T follicular helper cell (primary cell): ENCODE measurements around the gene CTDSP2.
A peak's percentile ranks its signal among the peaks of the same experiment; 100 is the strongest.

Experiments used
- DNase-seq: peaks from one replicate; pipeline ENCODE4 v3.0.0-alpha.2; 2020; ENCODE audit warnings: low read depth

The CTDSP2 gene

DNA sequence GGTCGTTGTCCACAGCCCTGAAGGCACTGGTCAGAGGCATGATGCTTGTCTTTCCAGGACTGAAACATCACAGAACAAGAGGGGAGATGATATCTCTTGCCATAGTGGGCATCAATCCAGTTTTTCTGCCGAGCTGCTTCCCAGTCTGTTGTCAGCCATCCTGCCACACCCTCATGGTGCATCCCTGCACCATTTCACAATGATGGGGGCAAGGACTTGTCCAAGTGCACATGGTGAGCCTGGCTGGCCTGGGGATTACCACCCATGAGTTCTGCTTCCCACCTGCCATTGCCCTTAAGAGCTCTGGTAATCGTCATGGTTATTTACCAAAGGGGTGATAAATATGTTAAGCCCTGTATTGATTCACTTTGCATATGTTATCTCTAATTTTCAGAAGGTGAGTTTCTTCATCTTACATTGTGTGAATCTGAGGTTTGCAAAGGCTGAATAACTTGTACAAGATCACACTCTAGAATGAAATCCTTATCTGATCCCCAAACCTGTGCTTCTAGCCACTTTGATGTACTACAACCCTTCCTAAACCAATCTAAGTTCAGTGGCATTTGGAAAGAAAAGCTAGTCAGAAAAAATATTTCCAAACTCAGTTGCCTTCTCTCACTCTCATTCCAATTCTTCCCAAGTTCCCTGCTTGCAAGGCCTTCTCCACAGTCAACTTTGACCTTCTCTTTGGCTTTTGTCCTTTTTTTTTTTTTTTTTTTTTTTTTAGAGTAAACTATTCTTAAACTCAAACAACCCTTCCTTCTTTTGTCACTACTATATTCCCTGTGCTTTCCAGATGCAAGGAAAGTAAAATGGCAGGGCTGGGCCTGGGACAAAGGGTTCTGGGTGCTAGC is 30.3 kb downstream of the CTDSP2 start:
- DNase-seq = no peak

DNA sequence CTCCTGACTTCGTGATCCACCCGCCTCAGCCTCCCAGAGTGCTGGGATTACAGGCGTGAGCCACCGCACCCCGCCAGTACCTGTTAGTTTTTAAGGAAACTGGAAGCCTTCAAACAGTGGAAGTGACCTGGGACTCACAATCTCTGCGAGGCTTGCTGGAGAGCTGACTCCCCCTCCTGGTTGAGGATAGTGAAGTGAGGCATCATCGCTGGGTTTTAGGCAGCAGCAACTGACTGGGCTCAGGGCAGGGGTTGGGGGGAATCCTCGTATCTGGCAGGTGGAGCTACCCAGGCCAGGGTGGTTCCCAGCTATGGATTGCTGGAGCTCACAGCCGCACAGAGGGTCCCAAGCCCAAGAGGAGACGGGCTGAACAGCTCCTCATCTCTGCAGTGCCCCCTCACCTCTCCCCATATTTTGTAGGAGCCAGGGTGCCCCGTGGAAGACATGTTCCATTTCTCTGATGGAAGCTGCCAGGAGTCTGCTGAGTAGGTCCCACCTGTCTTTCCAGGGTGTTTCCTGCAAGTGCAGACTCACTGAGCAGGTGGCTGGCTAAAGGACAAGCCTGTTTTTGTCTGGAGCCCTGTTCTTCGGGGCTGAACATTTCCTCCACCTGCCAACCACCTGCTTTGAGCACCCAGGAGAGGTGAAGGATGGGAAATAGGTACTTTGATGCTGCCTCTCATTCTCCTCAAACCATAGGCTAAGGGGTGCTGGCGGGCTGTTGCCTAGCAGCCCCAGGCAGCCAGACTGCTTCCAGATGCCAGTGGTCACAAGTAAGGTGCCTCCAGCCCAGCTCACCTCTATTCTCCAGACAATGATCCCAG is 31.1 kb downstream of the CTDSP2 start:
- no peak for DNase-seq

DNA sequence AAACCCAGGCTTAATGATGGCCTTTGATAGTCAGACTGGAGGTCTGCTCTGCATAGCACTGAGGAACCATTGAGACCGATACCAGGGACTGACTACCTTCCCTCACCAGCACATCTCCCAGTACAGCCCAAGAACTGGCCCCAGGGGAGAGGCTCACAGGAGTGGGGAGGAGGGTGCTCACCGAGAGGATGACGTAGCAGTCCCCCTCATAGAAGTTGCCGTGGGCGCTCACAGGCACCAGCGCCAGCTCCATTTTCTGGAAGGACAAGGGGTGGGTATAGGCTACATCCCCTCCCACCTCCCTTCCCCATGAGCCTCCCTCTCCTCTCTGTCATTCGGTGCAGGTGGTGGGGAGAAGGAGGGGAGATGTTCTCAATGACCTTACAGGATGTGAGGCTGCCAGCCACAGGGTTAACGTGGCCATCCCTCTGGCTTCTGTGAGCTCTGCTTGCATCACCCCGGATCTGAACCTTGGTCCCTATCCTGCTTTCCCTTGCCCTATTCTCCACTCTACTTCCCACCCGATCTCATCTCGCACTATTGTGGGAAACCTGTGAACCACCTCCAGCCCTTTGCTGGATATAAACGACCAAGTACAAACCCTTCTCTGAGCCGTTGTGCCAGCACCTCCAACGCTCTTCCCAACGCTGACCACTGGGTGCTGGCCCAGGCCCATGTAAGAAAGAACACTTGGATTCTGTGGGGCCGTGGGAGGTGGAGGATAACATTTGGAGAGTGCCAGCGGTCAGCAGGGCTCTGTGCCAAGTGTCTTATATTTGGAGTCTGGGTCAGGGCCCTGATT is 32.4 kb downstream of the CTDSP2 start:
- no peak for DNase-seq

DNA sequence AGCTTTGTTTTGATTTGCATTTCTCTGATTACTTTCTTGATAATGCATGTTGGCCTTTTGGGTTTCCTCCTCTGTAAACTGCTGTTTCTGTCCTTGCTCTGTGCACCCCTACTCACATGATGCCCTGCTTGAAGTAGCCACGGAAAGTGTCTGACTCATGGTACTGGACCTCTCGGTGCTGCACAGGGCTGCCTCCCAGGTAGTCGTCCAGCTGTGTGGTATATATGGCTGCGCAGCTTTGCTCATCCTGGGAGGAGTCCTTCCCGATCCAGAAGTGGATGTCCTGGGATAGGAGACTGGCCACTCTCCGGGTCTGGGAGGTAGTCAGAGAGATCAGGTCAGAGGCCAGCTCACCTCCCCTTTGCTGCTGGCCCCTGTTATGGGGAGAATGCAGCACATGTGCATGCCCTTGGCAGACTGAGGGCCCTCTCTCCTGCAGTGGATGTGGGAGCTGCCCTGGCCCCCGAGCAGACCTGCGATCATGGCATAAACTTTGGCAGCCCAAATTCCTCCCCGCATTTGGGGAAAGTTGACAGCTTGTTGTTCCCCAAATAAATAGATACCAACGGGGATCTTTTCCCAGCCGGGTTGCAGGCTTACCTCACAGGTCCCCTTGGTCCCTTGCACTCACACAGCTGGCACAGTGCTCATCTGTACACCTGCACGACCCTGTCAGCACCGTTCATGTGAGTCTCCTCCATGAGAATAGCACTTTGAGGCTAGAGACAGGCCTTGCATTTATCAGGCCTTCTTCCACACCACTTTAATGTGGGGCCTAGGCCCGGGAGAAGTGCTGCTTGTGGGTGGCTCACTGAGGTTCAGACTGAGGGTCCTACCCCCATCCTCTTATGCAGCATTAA is 33.2 kb downstream of the CTDSP2 start:
- no peak for DNase-seq

DNA sequence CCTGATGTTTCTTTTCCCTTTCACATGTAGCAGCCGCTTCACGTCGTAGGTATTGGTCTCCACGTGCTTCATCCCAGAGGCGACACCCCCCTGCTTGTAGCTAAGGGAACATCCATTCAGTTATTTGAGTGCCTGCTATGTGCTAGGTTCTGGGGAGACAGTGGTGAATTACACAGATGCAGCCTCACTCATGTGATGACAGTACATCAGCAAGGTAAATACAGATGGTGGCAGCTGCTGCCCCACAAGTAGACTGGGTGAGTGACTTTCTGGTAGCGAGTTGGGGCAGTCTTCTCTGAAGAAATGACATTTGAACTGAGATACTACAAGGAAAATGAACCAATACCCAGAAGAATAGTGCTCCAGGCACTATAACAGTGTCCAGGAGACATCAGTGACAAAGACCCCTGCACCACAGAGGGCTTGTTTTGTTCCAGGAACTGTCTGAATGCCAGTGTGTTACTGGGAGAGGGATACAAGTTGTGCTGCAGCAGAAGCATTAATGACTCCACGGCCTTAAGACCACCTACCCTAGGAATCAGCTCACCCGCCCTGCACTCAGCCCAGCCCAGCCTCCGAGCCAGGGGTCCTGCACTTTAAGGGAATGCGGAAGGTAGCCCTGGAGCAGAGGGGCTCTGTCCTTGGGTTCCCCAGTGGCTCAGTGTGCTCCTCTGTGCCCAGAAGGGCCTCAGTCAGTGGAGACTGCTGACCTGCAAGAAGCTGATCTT is 35.3 kb downstream of the CTDSP2 start:
- DNase-seq = no peak

DNA sequence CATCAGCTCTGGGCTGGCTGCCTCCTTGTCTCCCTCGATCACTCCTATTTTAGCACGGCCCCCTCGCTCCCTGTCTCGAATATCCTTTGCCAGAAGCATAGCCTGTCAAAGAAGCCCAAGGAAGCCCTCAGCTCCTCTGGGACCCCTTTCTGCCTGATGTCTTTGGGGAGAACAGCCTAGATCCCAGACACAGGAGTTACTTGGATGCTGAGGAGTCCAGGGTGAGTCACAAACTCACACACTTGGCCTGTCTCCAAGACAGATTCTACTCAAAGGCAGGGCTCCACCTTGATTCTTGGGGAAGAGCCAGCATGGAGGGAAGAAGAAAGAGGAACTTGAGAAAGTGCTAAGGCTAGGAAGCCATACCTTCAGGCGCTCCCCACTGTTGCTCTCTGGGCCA is 36.1 kb downstream of the CTDSP2 start:
- no peak for DNase-seq

DNA sequence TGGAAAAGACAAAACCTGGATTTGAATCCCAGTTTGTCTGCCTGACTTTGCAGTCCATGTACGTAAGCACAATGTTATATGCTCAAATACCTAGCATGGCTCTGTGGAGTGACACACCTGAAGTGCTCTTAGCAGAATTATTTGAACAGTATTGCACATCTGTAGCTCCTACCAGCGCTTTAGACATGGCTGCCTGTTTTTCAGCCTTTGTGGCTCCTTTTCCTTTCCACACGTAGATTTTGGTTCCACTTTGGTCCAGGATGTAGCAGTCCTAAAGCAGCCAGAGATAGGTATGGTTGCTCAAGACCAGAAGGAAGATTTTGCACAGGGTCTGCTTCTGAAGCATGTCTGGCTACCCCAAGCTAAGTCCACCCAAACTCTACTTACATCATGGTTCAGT is 37.1 kb downstream of the CTDSP2 start:
- DNase-seq = no peak

DNA sequence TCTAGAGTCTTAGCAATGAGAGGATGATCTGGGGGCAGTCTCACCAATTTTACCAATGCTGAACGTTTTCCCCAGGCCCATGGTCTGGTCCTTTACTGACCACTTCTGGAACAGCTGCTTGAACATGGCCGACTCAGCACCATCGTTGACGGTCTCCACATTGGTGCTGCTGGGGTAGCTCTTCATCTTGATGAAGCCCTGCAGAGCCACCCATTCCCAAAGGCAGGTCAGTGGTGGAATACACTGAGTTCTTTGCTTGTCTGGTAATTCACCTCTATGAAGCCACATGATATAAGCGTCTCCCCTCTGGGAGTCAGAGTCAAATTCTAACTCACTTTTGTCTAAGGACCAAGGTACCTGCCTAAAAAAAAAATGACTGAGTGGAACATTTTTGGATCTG is 38.2 kb downstream of the CTDSP2 start:
- no peak for DNase-seq

DNA sequence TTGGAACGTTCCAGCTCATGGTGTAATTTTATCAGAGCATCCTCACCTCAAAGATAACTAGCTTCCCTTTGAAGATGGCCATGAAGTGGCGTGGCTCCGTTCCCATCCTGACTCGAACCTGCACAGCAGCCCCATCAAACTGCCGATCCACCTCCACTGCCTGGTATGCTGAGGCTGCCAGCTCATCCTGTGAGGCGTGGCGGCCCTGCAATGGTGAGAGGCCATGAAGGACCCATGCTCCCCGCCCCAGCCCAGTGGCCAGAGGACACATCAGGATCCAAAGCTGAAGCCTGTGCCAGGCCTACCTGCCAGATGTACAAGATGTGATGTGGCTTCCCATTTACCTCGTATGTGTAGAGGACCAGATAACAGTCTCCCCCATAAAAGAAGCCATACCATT is 39.2 kb downstream of the CTDSP2 start:
- DNase-seq = no peak

DNA sequence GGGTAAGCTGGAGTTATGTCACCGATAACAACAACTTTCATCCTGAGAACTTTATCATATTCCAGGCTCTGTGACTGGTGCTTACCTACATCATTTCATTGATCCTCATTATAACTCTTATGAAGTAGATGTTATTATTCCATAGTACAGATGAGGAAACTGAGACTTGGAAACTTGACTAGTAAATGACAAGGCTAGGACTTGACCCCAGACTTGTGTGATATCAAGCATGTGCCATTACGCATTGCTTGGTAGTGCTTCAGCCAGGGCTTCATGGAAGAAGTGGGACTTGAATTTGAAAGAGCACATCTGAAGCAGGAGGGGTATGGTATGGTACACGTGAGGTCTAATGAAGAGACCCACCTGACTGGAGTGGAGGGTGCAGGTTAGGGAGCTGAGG is 39.9 kb downstream of the CTDSP2 start:
- DNase-seq = no peak

DNA sequence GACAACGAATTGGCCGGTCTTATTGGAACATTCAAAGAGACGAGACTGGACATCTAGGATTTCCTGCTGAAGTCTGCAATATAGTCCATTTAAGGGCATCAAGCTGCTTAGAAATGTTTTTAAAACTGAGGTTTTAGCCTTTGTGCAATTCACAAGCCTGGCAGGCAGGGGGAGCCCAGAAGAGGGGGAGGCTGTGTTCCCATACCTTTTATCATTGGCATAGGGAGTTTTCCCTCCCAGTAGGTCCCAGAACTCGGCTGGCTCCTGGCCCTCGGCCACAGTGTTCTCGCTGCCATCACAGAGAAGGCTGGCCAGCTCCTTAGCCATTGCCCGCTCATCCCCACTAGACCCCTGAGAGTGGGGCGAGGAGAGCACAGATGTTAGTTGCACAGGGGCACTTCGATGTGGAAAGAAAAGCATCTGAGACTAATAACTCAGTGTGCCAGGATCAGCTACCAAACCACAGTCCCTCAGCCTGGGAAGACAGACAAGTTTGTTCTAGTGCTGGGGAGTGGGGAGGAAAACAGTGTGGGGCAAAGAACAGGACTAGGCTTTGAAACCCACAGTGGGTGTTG is 43.1 kb downstream of the CTDSP2 start:
- DNase-seq = peak; percentile 6

DNA sequence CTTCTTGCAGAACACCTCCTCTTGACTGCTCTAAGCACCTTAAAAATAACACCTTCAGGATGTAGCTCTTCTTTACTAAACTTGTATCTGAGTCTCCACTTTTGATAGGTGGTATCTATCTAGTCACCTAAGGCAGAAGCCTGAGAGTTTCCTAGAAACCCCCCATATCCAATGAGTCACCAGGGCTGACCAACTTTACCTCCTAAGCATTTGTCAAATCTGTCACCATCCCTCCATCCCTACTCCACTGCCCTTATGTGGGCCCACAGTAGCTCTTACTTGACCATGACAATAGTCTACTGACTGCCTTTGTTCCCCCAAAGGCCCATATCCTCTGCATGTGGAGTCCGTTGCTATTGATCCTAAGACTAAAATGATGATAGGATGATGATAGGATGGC is 43.9 kb downstream of the CTDSP2 start:
- DNase-seq = no peak

DNA sequence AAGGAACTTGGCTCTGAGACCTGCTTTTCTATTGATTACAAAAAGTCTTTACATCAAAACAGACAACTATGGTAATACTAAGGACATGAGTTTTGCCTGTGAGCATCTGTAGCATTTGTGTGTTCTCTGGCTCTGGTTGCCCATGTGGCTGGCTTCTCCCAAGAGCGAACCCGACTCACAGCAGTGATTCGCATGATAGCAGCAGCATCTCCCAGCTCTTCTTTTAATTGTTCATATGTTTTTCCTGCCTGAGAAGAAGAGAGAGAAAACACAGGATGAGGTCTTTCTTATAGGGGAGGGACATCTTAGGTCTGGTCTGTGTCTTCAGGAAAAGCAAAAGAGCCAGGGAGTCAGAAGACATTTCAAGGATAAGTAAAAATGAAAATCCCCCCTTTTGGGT is 45.6 kb downstream of the CTDSP2 start:
- no peak for DNase-seq

DNA sequence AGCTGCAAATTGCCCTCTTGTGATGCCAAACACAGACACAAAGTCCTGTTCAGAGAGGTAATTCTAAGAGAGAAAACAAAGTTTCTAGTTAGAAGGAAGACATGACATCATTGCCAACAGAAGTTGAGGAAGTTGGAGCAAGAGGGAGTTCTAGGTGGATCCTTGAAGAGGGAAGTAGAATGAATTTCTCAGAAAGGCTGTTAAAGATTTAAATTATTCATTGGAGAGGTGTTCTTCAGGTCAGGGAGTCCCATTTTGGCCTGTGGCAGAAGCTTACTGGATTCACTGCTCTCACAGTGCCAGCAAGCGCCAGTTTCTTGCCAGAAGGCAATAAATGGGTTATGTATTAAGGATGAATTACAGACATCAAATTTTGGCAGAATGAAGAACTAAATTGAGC is 48.6 kb downstream of the CTDSP2 start:
- DNase-seq = no peak

DNA sequence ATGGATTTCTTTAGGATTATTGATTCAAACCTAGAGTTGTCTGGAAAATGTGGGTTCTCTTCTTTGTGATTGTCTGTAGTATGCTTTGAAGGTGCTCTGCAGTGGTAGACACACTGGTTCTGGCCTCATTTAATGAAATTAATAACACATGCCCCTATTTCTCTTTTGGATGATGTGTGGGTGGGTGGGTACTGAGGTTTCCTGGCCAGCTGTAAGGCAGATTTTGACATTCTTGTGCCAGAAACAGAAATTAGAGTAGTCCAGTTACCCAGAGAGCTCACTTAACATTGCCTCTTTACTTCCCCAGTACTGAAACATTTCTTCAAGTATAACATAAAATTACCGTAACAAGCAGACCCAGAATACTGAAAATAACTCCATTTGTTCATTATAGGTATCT is 49.5 kb downstream of the CTDSP2 start:
- DNase-seq = no peak

DNA sequence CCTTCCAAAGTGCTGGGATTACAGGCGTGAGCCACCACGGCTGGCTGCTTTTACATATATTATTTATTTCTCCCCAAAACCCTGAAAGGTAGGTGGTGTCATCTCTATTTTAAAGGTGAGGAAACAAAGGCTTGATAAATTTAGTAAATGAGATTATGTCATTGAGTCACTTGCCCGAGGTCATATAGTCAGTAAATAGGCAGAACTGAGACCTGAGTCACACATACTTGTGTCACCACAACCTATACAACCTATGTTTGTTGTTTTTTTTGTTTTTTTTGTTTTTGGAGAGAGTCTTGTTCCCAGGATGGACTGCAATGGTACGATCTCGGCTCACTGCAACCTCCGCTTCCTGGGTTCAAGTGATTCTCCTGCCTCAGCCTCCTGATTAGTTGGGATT is 51.2 kb downstream of the CTDSP2 start:
- no peak for DNase-seq

DNA sequence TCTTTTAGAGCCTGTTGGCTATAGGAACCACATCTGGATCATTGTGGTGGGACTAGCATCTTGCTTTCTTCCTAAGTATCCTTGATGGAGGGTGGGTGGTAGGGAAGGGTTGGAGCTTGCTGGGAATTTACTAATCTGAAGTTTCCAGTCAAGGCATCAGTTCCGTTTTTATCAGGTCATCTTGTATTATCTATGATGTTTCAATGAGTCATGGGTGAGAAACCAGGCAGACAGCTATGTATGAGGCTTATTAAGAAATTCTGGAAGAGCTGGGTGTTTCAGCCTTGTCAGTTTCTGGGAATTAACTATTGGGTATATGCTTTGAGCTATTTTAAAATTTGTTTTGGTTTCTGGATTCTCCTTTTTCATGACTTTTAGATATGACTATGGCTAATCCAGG is 52.6 kb downstream of the CTDSP2 start:
- no peak for DNase-seq

DNA sequence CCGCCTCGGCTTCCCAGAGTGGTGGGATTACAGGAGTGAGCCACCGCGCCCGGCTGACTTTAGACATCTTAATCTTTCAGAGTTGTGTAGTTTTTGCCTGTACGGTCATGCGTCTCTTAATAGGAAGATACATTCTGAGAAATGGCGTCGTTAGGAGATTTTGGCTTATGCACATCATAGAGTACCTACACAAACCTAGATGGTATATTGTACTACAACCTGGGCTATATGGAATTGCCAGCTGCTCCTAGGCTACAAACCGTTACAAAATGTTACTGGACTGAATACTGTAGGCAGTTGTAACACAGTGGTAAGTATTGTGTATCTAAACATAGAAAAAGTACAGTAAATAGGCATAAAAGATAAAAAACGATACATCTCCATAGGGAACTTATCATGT is 62.7 kb downstream of the CTDSP2 start:
- no peak for DNase-seq

DNA sequence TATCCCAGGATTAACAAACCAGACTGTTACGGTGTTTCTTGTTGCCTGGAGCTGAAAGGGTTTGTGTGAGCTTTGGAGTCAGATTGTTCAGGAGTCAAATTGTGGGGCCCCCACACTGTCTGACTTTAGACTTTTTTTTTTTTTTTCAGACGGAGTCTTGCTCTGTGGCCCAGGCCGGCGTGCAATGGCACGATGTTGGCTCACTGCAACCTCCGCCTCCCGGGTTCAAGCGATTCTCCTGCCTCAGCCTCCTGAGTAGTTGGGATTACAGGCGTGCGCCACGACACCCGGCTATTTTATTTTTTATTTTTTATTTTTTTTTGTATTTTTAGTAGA is 63.1 kb downstream of the CTDSP2 start:
- DNase-seq = no peak

DNA sequence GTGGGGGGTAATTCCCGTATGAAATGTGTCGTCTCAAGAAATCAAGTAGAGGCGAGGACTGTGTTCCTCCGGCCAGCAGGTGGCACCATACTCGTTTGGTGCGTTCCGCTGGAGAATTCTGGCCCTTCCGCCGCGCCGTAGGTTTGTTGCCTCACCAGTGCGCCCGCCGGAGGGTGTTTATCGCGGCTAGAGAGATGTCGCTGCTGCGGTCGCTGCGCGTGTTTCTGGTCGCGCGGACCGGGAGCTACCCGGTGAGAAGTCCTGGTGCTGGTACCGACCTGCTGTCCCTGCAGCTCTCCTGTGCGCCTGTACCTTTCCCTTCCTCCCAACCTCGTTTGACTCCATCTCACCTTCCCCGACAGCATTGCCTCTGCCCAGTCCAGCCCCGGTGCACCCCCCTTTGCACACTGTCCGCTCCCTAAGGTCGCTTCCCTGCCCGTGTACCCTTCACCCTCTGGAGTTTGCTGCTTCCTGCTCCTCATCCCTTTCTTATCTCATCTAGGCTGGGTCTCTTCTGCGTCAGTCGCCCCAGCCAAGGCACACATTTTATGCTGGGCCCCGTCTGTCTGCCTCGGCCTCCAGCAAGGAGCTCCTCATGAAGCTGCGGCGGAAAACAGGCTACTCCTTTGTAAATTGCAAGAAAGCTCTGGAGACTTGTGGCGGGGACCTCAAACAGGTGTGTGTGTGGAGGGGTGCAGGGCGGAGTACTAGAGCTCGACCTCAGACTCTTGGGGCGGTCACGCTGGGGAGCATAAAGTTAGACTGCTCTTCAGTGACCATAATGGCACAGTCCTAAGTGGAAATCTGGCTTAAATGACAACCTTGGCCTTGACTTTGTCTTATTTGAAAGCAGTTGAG is 63.7 kb downstream of the CTDSP2 start, which contains the start of gene TSFM:
Gene TSFM (plus strand): TSS at position 180 of the 858 bp plus-strand sequence. CDS start 15 bp downstream, at position 195.
- DNase-seq = peak; percentile 95
